ENCODE data around the gene GAK.

GAK gene

DNA sequence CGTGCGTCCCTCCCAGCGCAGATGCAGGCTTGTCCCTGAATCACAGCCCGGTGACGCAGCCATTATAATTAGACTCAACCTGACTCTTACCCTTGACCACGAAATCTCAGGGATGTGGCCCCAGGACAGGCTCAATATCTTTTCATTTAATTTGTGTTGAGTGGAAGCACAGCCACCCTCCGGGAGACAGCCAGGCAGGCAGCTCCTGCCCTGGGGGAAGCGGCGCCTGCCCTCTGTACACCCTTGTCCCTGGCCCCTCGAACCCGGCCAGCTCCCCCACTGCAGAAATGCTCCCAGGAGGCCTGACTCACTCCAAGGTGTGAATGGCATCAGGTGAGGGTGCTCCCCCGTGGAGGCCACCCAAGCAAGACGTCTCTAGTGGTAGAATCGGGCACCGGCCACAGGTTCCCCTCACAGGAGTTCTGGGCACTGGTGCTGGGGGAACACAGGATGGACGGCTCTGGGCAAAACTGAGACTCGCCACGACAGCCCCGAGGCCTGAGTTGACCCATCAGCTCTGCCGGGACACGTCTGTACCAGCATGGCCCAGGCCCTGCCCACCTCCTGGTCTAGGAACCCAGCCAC lies 108.8 kb downstream of the GAK start:
- TF ChIP-seq CTCF (IDR thresholded peaks at IDR 0.05), result no peak

GRCh38 chr4:822361-823175 lies 109.5 kb downstream of the GAK start:
- no peak for TF ChIP-seq CTCF (IDR thresholded peaks at IDR 0.05)

DNA sequence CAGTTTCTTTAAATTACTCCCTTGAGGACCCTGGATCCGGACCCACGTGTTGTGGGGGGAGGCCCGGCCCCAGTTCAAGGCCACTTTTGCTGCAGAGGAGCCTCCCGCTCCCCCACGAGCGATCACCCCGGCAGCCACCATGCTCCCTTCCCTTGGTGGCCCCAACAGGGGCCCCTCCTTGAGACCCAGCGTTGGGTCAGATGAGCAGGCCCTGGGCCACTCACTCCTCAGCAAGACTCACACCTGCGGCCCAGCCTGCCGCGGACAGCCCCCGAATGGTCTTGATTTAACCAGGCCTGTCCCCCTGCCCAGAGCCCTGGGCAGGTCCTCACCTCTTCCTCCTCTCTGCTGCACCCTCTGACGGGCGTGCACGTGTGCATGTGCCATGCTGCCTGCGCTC lies 110.5 kb downstream of the GAK start:
- TF ChIP-seq CTCF (IDR thresholded peaks at IDR 0.05), result no peak

DNA sequence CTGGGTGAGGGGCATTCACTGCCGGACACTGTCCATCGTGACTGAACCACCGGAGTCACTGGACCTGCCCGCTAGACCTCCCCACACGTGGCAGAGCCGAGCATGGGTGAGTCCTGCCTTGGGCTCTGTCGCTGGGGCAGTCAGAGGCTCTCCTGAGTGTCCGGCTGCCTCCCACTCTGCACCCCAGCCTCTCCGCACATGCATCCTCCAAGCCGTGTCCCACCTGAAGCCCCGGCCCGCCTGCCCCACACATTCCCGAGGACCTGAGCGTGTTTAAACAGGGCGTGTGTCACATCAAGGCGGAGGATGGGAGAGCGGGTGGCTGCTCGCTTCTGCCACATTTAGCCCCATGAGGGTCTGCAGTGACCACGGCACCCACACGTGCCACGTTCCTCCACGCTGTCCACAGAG lies 110.9 kb downstream of the GAK start:
- TF ChIP-seq CTCF (IDR thresholded peaks at IDR 0.05), result no peak

- no peak for TF ChIP-seq CTCF (IDR thresholded peaks at IDR 0.05)
Observed at GRCh38 chr4:820230-821172, 111.6 kb downstream of the GAK start.

DNA sequence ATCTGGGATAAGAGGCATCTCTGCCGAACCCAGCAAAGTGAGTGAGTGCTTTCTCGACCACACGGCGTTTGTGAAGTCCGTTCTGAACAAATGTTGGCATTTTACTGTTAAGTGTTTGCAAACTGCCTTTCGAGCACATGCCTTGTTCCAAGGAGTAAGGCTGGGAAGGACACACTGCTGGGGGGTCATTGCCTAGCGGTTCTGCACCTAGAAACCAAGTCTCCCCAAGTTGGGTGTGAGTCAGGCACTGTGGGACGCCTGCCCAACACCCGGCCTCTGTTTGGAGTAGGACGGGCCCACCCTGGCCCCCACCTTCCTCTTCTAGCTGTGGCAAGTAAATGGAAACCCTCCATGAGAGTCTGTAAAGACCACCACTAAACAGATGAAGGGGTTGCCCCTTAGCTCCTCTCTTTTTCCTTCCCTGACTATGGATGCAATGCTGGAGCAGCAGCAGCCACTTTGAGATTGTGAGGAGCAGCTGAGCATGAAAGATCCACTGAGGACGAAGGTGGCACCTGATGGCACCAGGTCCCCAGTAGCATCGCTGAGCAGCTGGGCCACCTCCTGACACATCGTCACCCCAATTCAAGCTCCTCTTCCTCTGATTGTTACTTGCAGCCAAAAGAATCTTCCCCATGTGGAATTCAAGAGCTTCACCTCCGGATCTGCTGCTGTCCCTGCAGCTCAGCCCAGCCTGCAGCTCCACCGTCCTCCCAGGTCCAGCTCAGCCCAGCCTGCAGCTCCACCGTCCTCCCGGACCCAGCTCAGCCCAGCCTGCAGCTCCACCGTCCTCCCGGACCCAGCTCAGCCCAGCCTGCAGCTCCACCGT lies 112.5 kb downstream of the GAK start:
- no peak for TF ChIP-seq CTCF (IDR thresholded peaks at IDR 0.05)

Data from LNCAP (cell line).